Stomach (tissue), 9 donors: ENCODE data around the gene IL20. TPM values are rescaled to one million over a fixed set of nuclear protein-coding genes. Genes with fewer than 3 reads are reported as not detected.

ENCODE experiments used
- DNase-seq, 2 donors: peaks; one replicate each; pipeline versions ENCODE4 v3.0.0 to v3.0.0-alpha.2; 2013 to 2019
- H3K27ac ChIP-seq, 5 donors: fragments of 200-600 bp in 4 of 5; sonication (generic) in 4 of 5; one replicate each; pipeline ENCODE4 v1.5.1; 2013 to 2019; ENCODE audit warnings: mild to moderate bottlenecking in 1 of 5, moderate library complexity in 1 of 5
- H3K27me3 ChIP-seq, 3 donors: fragments of 200-600 bp; sonication (generic); one replicate each; pipeline ENCODE4 v1.5.1; 2017 to 2019; ENCODE audit warnings: mixed run types in 1 of 3
- H3K36me3 ChIP-seq, 4 donors: fragments of 200-600 bp; sonication (generic); 1 replicate in 3 of 4; 2 replicates in 1 of 4; pipeline ENCODE4 v1.5.1; 2016 to 2019
- H3K4me1 ChIP-seq, 4 donors: fragments of 200-600 bp; sonication (generic); one replicate each; pipeline ENCODE4 v1.5.1; 2016 to 2019
- H3K4me3 ChIP-seq, 4 donors: fragments of 200-600 bp; sonication (generic) in 3 of 4; one replicate each; pipeline ENCODE4 v1.5.1; 2016 to 2019; ENCODE audit warnings: mild to moderate bottlenecking in 1 of 4
- H3K9me3 ChIP-seq, 4 donors: fragments of 200-600 bp; sonication (generic); one replicate each; pipeline ENCODE4 v1.5.1; 2016 to 2019
- CTCF ChIP-seq, 7 experiments: fragments of 450-650 bp in 4 of 7; fragments of 200-600 bp in 3 of 7; sonication (generic) in 3 of 7; IDR thresholded peaks; one replicate each; pipeline ENCODE4 v1.5.1; 2016 to 2019; ENCODE audit warnings: antibody characterized with exemption in 7 of 7, control low read depth in 2 of 7, mild to moderate bottlenecking in 1 of 7
- EP300 ChIP-seq: sonication (generic); formaldehyde crosslinking; IDR thresholded peaks from one replicate; pipeline ENCODE4 v1.6.1; 2017; ENCODE audit warnings: antibody characterized with exemption
- POLR2A ChIP-seq, 4 donors: fragments of 450-650 bp; IDR thresholded peaks; one replicate each; pipeline ENCODE4 v1.6.1; 2016; ENCODE audit warnings: antibody characterized with exemption in 4 of 4, control low read depth in 2 of 4, mild to moderate bottlenecking in 1 of 4, moderate library complexity in 1 of 4
- POLR2AphosphoS5 ChIP-seq, 3 donors: sonication (generic); formaldehyde crosslinking; IDR thresholded peaks; one replicate each; pipeline ENCODE4 v1.6.1; 2016; ENCODE audit warnings: antibody characterized with exemption in 3 of 3
- WGBS, 5 donors: extraction: QIAGEN DNeasy Blood & Tissue Kit in 3 of 5; methylation state at CpG; one replicate each; pipeline versions ENCODE4 v1.1.5 to v1.1.7; 2013 to 2018; 5-methylcytosine and 5-hydroxymethylcytosine counted together
- intact Hi-C: fragments of 100-400 bp; cut with DNase I; formaldehyde crosslinking; loops from one replicate; pipeline ENCODE4 v1.15.1; 2023; ENCODE audit warnings: low total_unique reads
- polyA plus RNA-seq, 3 donors: library from polyadenylated mRNA; stranded (reverse); fragments of 200-250 nt; gene quantifications; one replicate each; pipeline ENCODE4 v1.2.3, GENCODE V29; 2013
- total RNA-seq, 5 donors: library from RNA; depleted of rRNA; stranded (reverse); fragments of >200 nt; gene quantifications; one replicate each; pipeline versions ENCODE4 v1.1.0 to v1.2.3, GENCODE V29; 2014 to 2016
- donor health status: healthy with polysubstance abuse.
- donor health status: Bipolar disorder and iron deficiency.
- donor health status: healthy.

IL20 gene
- total and polyA plus RNA-seq, 8 donors, result 0.13 TPM; not detected in 7

DNA sequence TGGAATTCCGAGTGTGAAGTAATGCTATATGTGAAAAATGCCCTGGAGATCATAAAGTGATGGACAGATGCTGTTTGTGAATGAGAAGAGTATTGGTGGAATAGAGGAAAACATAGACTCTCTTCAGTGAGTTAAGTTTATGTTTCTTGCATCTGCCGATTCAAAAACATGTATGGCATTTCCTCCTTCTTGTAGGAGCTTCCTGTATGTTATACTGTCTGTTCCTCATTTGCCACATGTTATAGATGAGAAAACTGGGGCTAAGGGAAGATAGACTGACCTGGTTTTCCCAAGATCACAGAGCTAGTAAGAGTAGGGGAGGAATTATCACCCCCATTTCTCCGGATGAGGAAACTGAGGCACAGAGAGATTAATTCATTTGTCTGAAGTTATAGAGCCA, 41.1 kb upstream of the IL20 start:
- Histone ChIP-seq H3K4me1 (peaks cover 0 to 2% (median 0%) of the 10 kb centered on the region in 4 donors), H3K4me3 (no peak overlapping the region), H3K9me3 (no peaks in the 10 kb centered on the region), H3K36me3 (no peaks in the 10 kb centered on the region), H3K27me3 (no peaks in the 10 kb centered on the region), H3K27ac (no peak overlapping the region)
- WGBS, 5 donors, result 64 to 80% (median 77%) methylated on average over 3 of the region's 3 CpGs
- no peak for TF ChIP-seq POLR2A (IDR thresholded peaks at IDR 0.05)
- TF ChIP-seq POLR2AphosphoS5 (IDR thresholded peaks at IDR 0.05), result no peak
- TF ChIP-seq EP300, result no peak
- TF ChIP-seq CTCF (IDR thresholded peaks at IDR 0.05), result no peak
- DNase-seq, result no peak
- intact Hi-C loops, result no loop called here

GRCh38 chr1:206826394-206826793, 39.0 kb upstream of the IL20 start:
- Histone ChIP-seq H3K27me3 (no peaks in the 10 kb centered on the region), H3K4me1 (peaks cover 0 to 11% (median 0%) of the 10 kb centered on the region in 4 donors), H3K27ac (no peak overlapping the region), H3K36me3 (no peaks in the 10 kb centered on the region), H3K4me3 (no peak overlapping the region), H3K9me3 (no peaks in the 10 kb centered on the region)
- 50 to 71% (median 56%) methylated on average over 4 of the region's 4 CpGs for WGBS, 5 donors
- intact Hi-C loops, result no loop called here
- DNase-seq, result no peak
- TF ChIP-seq POLR2AphosphoS5 (IDR thresholded peaks at IDR 0.05) (no peak), EP300 (no peak), POLR2A (IDR thresholded peaks at IDR 0.05) (no peak), CTCF (IDR thresholded peaks at IDR 0.05) (no peak)

DNA sequence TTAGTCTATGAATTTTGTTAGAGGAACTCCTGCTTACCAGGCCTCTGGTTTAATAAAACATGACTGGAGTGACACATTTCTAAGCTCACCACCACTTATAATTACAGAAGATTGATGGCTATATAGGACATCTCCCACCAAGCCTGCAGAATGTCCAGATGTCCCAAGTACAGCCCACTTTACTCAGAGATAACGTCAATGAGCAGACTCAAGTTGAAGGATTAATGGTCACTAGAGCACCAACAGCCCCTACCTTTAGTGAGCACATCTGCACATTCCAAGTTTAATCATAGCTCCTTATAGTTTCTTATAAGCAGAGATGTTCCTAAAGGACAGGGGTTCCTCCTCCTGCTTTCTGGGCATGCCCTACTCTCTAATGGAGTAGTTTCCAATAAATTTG, 37.4 kb upstream of the IL20 start:
- intact Hi-C loops, result no loop called here

DNA sequence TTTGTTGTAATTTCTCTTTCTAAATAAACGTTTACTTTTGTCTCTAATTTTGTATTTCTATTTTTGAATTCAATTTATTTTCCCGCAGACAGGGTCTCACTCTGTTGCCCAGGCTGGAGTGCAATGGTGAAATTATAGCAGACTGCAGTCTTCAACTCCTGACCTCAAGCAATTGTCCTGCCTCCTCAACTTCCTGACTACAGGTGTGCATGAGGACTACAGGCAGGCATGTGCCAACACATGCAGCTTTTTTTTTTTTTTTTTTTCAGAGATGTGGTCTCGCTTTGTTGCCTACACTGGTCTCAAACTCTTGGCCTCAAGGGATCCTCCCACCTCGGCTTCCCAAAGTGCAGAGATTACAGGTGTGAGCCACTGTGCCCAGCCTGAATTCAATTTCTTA, 36.7 kb upstream of the IL20 start:
- 75 to 81% (median 77%) methylated on average over 4 of the region's 4 CpGs for WGBS, 5 donors
- H3K36me3 ChIP-seq, result no peaks in the 10 kb centered on the region
- no peaks in the 10 kb centered on the region for H3K9me3 ChIP-seq
- peaks cover 0 to 33% (median 3%) of the 10 kb centered on the region in 4 donors for H3K4me1 ChIP-seq
- DNase-seq, result no peak
- intact Hi-C loops, result no loop called here
- H3K4me3 ChIP-seq, result no peak overlapping the region
- no peak overlapping the region for H3K27ac ChIP-seq
- H3K27me3 ChIP-seq, result no peaks in the 10 kb centered on the region
- TF ChIP-seq EP300 (no peak), POLR2A (IDR thresholded peaks at IDR 0.05) (no peak), CTCF (IDR thresholded peaks at IDR 0.05) (no peak), POLR2AphosphoS5 (IDR thresholded peaks at IDR 0.05) (no peak)

More for the DNA sequence above, 37.4 kb upstream of the IL20 start:
- peaks cover 0 to 26% (median 0%) of the 10 kb centered on the region in 4 donors for H3K4me1 ChIP-seq
- no peak overlapping the region for H3K27ac ChIP-seq
- H3K9me3 ChIP-seq, result no peaks in the 10 kb centered on the region
- no peak overlapping the region for H3K4me3 ChIP-seq
- 71 to 100% (median 89%) methylated on average over 1 of the region's 1 CpG for WGBS, 5 donors
- no peaks in the 10 kb centered on the region for H3K27me3 ChIP-seq
- TF ChIP-seq POLR2AphosphoS5 (IDR thresholded peaks at IDR 0.05) (no peak), EP300 (no peak), POLR2A (IDR thresholded peaks at IDR 0.05) (no peak), CTCF (IDR thresholded peaks at IDR 0.05) (no peak)
- H3K36me3 ChIP-seq, result no peaks in the 10 kb centered on the region
- no peak for DNase-seq
